Eye (tissue), 1 donor: ENCODE measurements around the gene AXIN2.
"Not testable (repeated sequence)": the region's sequence is repeated elsewhere in the genome, so short reads cannot be mapped to it uniquely, and the experiment has no call there.

Experiments used
- DNase-seq: peaks from one replicate; pipeline ENCODE4 v3.0.0-alpha.2; 2015

AXIN2 gene

GRCh38 chr17:65514541-65514940 is 46.9 kb downstream of the AXIN2 start:
- DNase-seq = no peak

- DNase-seq = peak; percentile 41
Measured at GRCh38 chr17:65514082-65514481, 47.4 kb downstream of the AXIN2 start.

- no peak for DNase-seq
Measured at GRCh38 chr17:65511316-65511715, 50.1 kb downstream of the AXIN2 start.

GRCh38 chr17:65509032-65509431 is 52.4 kb downstream of the AXIN2 start:
- DNase-seq = no peak

- DNase-seq = not testable (repeated sequence)
Measured at GRCh38 chr17:65504673-65505072, 56.8 kb downstream of the AXIN2 start.

GRCh38 chr17:65504141-65504540 is 57.3 kb downstream of the AXIN2 start:
- DNase-seq = no peak

- DNase-seq = no peak
Measured at GRCh38 chr17:65503557-65503956, 57.9 kb downstream of the AXIN2 start.

GRCh38 chr17:65498816-65499215 is 62.6 kb downstream of the AXIN2 start:
- no peak for DNase-seq

- DNase-seq = no peak
Measured at GRCh38 chr17:65496801-65497200, 64.6 kb downstream of the AXIN2 start.

GRCh38 chr17:65495122-65496055 is 66.1 kb downstream of the AXIN2 start:
- DNase-seq = peak; percentile 56

GRCh38 chr17:65489413-65490155 is 71.9 kb downstream of the AXIN2 start:
- DNase-seq = no peak

GRCh38 chr17:65488665-65489064 is 72.8 kb downstream of the AXIN2 start:
- DNase-seq = no peak

GRCh38 chr17:65487990-65488389 is 73.5 kb downstream of the AXIN2 start:
- no peak for DNase-seq

- DNase-seq = no peak
Measured at GRCh38 chr17:65487161-65487560, 74.3 kb downstream of the AXIN2 start.

- DNase-seq = no peak
Measured at GRCh38 chr17:65485388-65486299, 75.8 kb downstream of the AXIN2 start.

GRCh38 chr17:65484405-65484804 is 77.0 kb downstream of the AXIN2 start:
- not testable (repeated sequence) for DNase-seq

- DNase-seq = no peak
Measured at GRCh38 chr17:65483438-65483837, 78.0 kb downstream of the AXIN2 start.

- no peak for DNase-seq
Measured at GRCh38 chr17:65482201-65482600, 79.2 kb downstream of the AXIN2 start.

- DNase-seq = no peak
Measured at GRCh38 chr17:65479282-65479681, 82.2 kb downstream of the AXIN2 start.
